Fibroblast of skin of abdomen (primary cell): Measurements from ENCODE around the gene ARHGAP12.
A peak's percentile ranks its signal among the peaks of the same experiment; 100 is the strongest.

Source experiments
- DNase-seq: peaks from one replicate; pipeline ENCODE4 v3.0.0-alpha.2; 2013

The ARHGAP12 gene

GRCh38 chr10:31875608-31876007 is 53.0 kb downstream of the ARHGAP12 start:
- DNase-seq, result no peak

DNA sequence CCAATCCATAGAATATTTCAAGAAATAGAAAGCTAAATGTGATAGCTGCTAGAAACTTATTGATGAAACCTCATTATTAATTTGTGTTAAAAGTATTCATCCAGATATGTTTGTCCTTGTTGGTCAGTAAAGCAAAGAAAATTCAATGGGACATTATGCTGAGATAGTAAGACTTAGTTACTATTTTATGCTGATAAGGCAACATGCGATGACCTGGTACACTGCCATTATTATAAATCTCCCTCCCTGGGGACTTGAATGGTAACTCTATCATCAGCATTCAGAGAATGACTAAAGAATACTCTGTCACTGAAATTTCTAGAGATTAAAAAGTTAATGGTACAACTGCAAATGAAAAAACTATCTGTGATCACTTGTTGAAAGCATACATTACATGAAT is 54.9 kb downstream of the ARHGAP12 start:
- DNase-seq, result no peak

- DNase-seq, result no peak
Observed at GRCh38 chr10:31871266-31872065, 57.2 kb downstream of the ARHGAP12 start.

DNA sequence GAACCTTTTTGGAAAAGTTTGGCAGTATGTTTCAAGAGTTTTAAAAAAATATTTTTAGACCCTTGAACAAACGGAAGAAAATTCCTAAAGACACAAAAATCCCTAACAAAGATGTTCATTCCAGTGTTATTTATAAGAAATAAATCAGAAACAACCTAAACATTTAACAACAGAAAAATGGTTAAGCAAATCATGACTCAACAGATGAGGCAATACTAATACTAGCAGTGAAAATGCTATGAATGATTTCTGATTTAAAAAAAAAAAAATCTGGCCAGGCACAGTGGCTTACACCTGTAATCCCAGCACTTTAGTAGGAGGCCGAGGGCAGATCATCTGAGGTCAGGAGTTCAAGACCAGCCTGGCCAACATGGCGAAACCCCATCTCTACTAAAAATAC is 61.0 kb downstream of the ARHGAP12 start:
- peak; percentile 33 for DNase-seq

- DNase-seq, result no peak
Observed at GRCh38 chr10:31866118-31866670, 62.4 kb downstream of the ARHGAP12 start.

- no peak for DNase-seq
Observed at GRCh38 chr10:31864834-31865518, 63.7 kb downstream of the ARHGAP12 start.

GRCh38 chr10:31855033-31855432 is 73.6 kb downstream of the ARHGAP12 start:
- no peak for DNase-seq

DNA sequence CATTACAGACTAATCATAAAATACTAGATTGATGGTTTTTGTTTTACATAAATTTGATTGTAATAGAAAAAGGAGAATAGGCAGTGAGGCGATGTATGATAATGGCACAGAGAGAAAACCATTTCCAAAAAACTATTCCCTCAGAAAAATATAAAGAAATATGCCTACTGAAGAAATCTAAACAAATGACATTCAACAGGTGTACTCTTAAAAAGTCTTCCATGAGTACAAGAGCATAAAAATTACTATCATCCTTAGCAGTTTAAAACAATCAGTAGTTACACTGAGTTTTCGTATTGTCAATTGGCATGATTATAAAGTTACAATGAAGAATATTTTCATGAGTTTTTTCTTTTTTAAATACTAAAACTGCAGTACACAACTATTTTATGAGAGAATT is 75.0 kb downstream of the ARHGAP12 start:
- DNase-seq, result no peak

GRCh38 chr10:31851216-31851615 is 77.4 kb downstream of the ARHGAP12 start:
- DNase-seq, result no peak

GRCh38 chr10:31847515-31847914 is 81.1 kb downstream of the ARHGAP12 start:
- no peak for DNase-seq

GRCh38 chr10:31838709-31839108 is 89.9 kb downstream of the ARHGAP12 start:
- DNase-seq, result no peak

DNA sequence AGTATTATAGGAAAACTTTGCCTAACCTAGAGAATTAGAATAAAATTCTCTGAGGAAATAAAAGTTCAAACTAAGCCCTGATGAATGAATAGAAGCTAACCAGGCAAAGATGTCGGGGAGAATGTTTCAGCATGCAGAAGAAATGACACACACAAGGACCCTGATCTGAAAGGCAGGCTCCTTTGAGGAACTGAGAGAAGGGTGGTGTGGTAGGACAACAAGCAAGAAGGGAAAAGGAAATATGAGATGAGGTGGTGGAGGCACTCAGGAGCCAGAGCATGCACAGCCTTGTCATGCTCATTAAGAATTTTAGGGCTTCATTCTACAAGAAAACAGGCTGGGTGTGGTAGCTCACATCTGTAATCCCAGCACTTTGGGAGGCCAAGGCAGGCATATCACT is 90.6 kb downstream of the ARHGAP12 start:
- DNase-seq, result no peak

GRCh38 chr10:31836569-31837406 is 91.8 kb downstream of the ARHGAP12 start:
- peak; percentile 22 for DNase-seq

DNA sequence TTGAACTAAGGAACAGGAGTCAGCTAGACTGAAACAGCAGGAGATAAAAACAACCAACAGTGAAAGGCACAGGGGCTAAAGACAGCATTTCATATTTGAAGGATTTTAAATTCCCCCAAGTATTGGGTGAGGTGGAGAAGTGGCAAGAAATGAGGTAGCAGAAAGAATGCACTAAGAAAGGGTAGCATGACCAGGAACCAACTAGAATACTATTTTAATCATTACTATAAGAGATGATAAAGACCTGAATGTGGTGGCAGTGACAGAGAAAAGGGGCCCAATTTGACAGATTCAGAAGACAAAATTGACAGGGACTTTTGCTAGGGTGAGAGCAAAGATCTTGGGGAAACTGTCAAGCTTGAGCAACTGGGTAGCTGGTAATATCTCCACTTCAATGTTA is 94.9 kb downstream of the ARHGAP12 start:
- DNase-seq, result no peak

DNA sequence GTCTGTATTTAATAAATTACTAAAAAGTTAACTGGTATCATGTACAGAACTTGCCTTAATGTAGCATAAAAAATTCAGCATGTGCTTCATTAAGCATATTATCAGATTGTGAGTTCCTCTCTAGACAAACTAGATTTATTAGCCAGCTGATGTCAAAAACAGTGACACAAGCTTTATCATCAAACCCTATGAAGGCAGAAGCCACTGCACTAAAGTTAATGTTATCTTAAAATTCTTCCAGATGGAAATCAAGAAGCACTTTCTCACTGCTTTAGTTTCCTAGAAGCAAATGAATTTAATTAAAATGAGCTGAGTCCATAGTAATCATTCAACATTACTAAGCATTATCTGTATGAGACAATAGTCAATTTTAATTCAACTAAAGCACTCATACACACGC is 96.4 kb downstream of the ARHGAP12 start:
- no peak for DNase-seq

GRCh38 chr10:31830887-31831286 is 97.7 kb downstream of the ARHGAP12 start:
- DNase-seq, result peak; percentile 42

DNA sequence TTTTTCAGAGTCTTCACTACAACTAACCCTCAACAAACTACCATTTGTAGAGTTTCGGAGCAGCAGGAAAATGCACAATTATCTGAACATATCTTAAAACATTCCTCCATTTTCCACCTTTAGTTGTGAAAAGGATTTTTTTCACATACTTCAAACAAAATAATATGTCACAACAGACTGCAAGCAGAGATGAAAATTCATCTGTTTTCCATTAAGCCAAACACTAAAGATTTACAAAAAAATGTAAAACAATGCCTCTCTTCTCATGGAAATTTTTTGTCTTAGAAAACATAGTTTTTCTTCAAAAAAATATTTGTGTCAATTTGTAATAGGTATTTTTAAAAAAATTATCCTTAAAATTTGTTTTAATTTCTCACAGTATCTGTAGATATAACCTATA is 98.9 kb downstream of the ARHGAP12 start:
- no peak for DNase-seq

GRCh38 chr10:31823358-31823757 is 105.3 kb downstream of the ARHGAP12 start:
- DNase-seq, result no peak

GRCh38 chr10:31822616-31823318 is 105.9 kb downstream of the ARHGAP12 start:
- DNase-seq, result no peak

- DNase-seq, result peak; percentile 25
Observed at GRCh38 chr10:31822150-31822549, 106.5 kb downstream of the ARHGAP12 start.

DNA sequence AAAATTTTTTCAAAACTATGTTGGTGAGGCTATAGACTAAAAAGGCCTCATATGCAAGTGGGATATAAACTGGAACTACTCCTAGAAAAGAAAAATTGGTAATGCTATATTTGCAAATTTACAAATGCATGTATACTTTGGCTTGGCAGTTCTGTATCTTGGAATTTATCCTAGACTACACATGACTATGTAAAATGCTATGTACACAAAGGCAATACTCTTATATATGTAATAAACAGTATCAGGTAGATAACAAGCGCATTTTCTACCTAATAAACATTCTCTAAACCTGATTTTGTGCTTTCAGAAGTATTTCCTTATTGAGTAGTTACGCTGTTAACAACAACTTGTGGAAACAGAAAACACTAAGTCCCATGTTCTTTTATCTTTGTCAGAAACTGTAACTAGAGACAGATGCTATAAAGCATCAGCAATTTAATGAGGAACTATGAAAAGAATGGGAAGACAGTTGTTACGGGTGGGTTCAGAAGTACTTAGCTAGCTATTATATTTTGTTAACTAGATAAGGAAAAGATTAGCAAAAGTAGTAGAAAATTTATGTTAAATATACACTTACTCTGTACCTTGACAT is 107.8 kb downstream of the ARHGAP12 start:
- DNase-seq, result peak; percentile 18

- peak; percentile 38 for DNase-seq
Observed at GRCh38 chr10:31820096-31820495, 108.5 kb downstream of the ARHGAP12 start.
